WTC11 (cell line): Measurements from ENCODE around the gene ZGRF1. TPM values are rescaled to one million over a fixed set of nuclear protein-coding genes. Genes with fewer than 3 reads are reported as not detected.
A peak's percentile ranks its signal among the peaks of the same experiment; 100 is the strongest.

Source experiments
- AR ChIP-seq: fragments of 250-450 bp; sonication (Bioruptor Pico); IDR thresholded peaks from 2 replicates; pipeline ENCODE4 v1.9.0; 2021; ENCODE audit warnings: mild to moderate bottlenecking
- ATF1 ChIP-seq: sonication (generic); formaldehyde crosslinking; IDR thresholded peaks from 2 replicates; pipeline ENCODE4 v1.8.1; 2023; ENCODE audit warnings: mild to moderate bottlenecking, moderate library complexity, missing genetic modification reagents
- ATF2 ChIP-seq: sonication (generic); formaldehyde crosslinking; IDR thresholded peaks from 2 replicates; pipeline ENCODE4 v1.8.1; 2022; ENCODE audit warnings: low read depth, missing genetic modification reagents, borderline replicate concordance
- CTCF ChIP-seq: fragments of 200-600 bp; IDR thresholded peaks from 2 replicates; pipeline ENCODE4 v1.8.0; 2022; ENCODE audit warnings: antibody characterized with exemption
- EMX1 ChIP-seq: fragments of 250-450 bp; sonication (Bioruptor Pico); IDR thresholded peaks from 2 replicates; pipeline ENCODE4 v1.8.0; 2021; ENCODE audit warnings: mild to moderate bottlenecking
- FOXP1 ChIP-seq: sonication (generic); formaldehyde crosslinking; IDR thresholded peaks from 2 replicates; pipeline ENCODE4 v1.8.0; 2022; ENCODE audit warnings: missing genetic modification reagents, mild to moderate bottlenecking, moderate library complexity, borderline replicate concordance
- FOXP4 ChIP-seq: sonication (generic); formaldehyde crosslinking; IDR thresholded peaks from 2 replicates; pipeline ENCODE4 v1.8.0; 2022; ENCODE audit warnings: mild to moderate bottlenecking, missing genetic modification reagents
- IRF1 ChIP-seq: sonication (generic); formaldehyde crosslinking; IDR thresholded peaks from 2 replicates; pipeline ENCODE4 v1.8.0; 2023; ENCODE audit warnings: missing genetic modification reagents
- JUN ChIP-seq: sonication (generic); formaldehyde crosslinking; IDR thresholded peaks from 2 replicates; pipeline ENCODE4 v1.8.0; 2023; ENCODE audit warnings: mild to moderate bottlenecking, missing genetic modification reagents
- KAT7 ChIP-seq: sonication (generic); formaldehyde crosslinking; IDR thresholded peaks from 2 replicates; pipeline ENCODE4 v1.8.1; 2023; ENCODE audit warnings: missing genetic modification reagents, mild to moderate bottlenecking, borderline replicate concordance
- MXD4 ChIP-seq: fragments of 250-450 bp; sonication (Bioruptor Pico); IDR thresholded peaks from 2 replicates; pipeline ENCODE4 v1.8.0; 2021; ENCODE audit warnings: mild to moderate bottlenecking, moderate library complexity, borderline replicate concordance
- NR1H2 ChIP-seq: sonication (generic); formaldehyde crosslinking; IDR thresholded peaks from 2 replicates; pipeline ENCODE4 v1.9.0; 2021; ENCODE audit warnings: mild to moderate bottlenecking, moderate library complexity, missing genetic modification reagents
- NR2C2 ChIP-seq: sonication (generic); formaldehyde crosslinking; IDR thresholded peaks from 2 replicates; pipeline ENCODE4 v1.8.0; 2022; ENCODE audit warnings: mild to moderate bottlenecking, missing genetic modification reagents
- PRDM15 ChIP-seq: sonication (generic); formaldehyde crosslinking; IDR thresholded peaks from 2 replicates; pipeline ENCODE4 v1.8.0; 2022; ENCODE audit warnings: missing genetic modification reagents
- PRRX2 ChIP-seq: fragments of 250-450 bp; sonication (Bioruptor Pico); IDR thresholded peaks from 2 replicates; pipeline ENCODE4 v1.8.0; 2021; ENCODE audit warnings: mild to moderate bottlenecking
- SP1 ChIP-seq: sonication (generic); formaldehyde crosslinking; conservative IDR thresholded peaks from 2 replicates; pipeline ENCODE4 v1.8.1; 2022; ENCODE audit warnings: missing genetic modification reagents
- TCF7 ChIP-seq: sonication (generic); formaldehyde crosslinking; IDR thresholded peaks from 2 replicates; pipeline ENCODE4 v1.8.0; 2022; ENCODE audit warnings: mild to moderate bottlenecking, low read depth, missing genetic modification reagents, moderate library complexity
- TEAD1 ChIP-seq: sonication (generic); formaldehyde crosslinking; IDR thresholded peaks from 2 replicates; pipeline ENCODE4 v1.8.0; 2022; ENCODE audit warnings: mild to moderate bottlenecking, missing genetic modification reagents
- USF1 ChIP-seq: sonication (generic); formaldehyde crosslinking; IDR thresholded peaks from 2 replicates; pipeline ENCODE4 v1.8.0; 2022; ENCODE audit warnings: mild to moderate bottlenecking, missing genetic modification reagents
- ZBTB43 ChIP-seq: sonication (generic); formaldehyde crosslinking; IDR thresholded peaks from 2 replicates; pipeline ENCODE4 v1.8.1; 2023; ENCODE audit warnings: mild to moderate bottlenecking, missing genetic modification reagents
- ZNF219 ChIP-seq: sonication (generic); formaldehyde crosslinking; IDR thresholded peaks from 2 replicates; pipeline ENCODE4 v1.8.0; 2023; ENCODE audit warnings: missing genetic modification reagents, mild to moderate bottlenecking, borderline replicate concordance
- ZNF232 ChIP-seq: sonication (generic); formaldehyde crosslinking; IDR thresholded peaks from 2 replicates; pipeline ENCODE4 v1.8.0; 2022; ENCODE audit warnings: mild to moderate bottlenecking, missing genetic modification reagents
- ZNF396 ChIP-seq: fragments of 250-450 bp; sonication (Bioruptor Pico); IDR thresholded peaks from 2 replicates; pipeline ENCODE4 v1.8.0; 2021; ENCODE audit warnings: mild to moderate bottlenecking, moderate library complexity, borderline replicate concordance
- total RNA-seq: library from RNA; stranded (reverse); gene quantifications from 3 replicates; pipeline ENCODE4 v1.2.3, GENCODE V29; 2021

The ZGRF1 gene
- total RNA-seq, 1 experiment from 2014 or later, result 56.2 TPM

- TF ChIP-seq AR (CRISPR knock-in tag), result peak; percentile 95; the same call in 1 of the 2 replicates
- no peak; the same call in 1 of the 2 replicates for TF ChIP-seq USF1 (CRISPR knock-in tag)
- TF ChIP-seq CTCF, result no peak
- TF ChIP-seq PRDM15 (CRISPR knock-in tag), result no peak
- no peak for TF ChIP-seq ZNF232
- no peak for TF ChIP-seq NR1H2 (CRISPR knock-in tag)
- TF ChIP-seq MXD4 (CRISPR knock-in tag), result no peak
- peak; percentile 96 for TF ChIP-seq PRRX2 (CRISPR knock-in tag)
- TF ChIP-seq EMX1 (CRISPR knock-in tag), result peak; percentile 96
- TF ChIP-seq JUN (CRISPR knock-in tag), result peak; percentile 87; the same call in 1 of the 2 replicates
- no peak for TF ChIP-seq ATF2
- no peak for TF ChIP-seq ZBTB43 (CRISPR knock-in tag)
- no peak for TF ChIP-seq ATF1 (CRISPR knock-in tag)
- TF ChIP-seq ZNF396, result no peak
- TF ChIP-seq TCF7, result no peak
- TF ChIP-seq NR2C2, result no peak
- no peak for TF ChIP-seq KAT7 (CRISPR knock-in tag)
- no peak for TF ChIP-seq SP1 (CRISPR knock-in tag)
- TF ChIP-seq ZNF219, result no peak
- 0 out of 2 replicates have a peak, but pooled peaks have one; percentile 63 for TF ChIP-seq FOXP4
- no peak; the same call in 1 of the 2 replicates for TF ChIP-seq TEAD1 (CRISPR knock-in tag)
- 0 out of 2 replicates have a peak, but pooled peaks have one; percentile 50 for TF ChIP-seq IRF1 (CRISPR knock-in tag)
- TF ChIP-seq FOXP1 (CRISPR knock-in tag), result no peak; the same call in 1 of the 2 replicates
These were observed 11.1 kb upstream of the ZGRF1 start (continued) for GRCh38 chr4:112647785-112648184.
